GM15510 (cell line): ENCODE results near the gene ATP2C1.

Source experiments
- POLR2A ChIP-seq: IDR thresholded peaks from 3 replicates; pipeline ENCODE4 v1.6.1; 2011; ENCODE audit warnings: borderline replicate concordance; ENCODE audit not compliant: insufficient read length; ENCODE audit errors: extremely low read depth

ATP2C1 gene

DNA sequence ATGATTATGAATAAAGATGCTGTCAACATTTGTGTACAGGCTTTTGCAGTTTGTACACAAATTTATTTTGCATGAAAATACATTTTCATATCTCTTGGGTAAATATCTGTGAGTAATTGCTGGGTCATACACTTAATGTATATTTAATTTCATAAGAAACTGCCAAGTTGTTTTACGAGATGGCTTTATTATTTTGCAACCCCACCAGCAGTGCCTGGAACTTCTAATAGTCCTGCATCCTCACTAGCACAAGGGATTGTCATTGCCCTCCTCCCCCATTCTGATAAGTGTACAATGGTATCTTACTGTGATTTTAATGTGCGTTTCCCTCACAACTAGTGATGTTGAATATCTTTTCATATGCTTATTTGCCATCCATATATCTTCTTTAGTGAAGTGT lies 87.6 kb downstream of the ATP2C1 start:
- no peak for TF ChIP-seq POLR2A

DNA sequence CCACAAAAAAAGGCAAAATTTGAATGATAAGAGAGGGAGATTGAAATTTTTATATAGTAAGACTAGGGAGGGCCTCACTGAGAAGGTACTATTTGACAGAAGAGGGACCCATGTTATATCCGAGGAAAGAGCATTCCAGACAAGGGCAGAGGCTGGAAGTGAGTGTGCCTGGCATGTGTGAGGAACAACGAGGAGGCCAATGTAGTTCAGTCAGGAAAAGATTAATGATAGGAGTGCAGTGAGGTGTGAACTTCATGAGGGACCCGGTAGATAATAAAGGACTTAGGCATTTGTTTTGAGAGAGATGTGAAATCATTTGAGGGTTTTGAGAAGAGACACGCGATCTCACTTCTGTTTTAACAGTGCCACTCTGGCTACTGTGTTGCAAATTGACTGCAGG lies 96.4 kb downstream of the ATP2C1 start:
- no peak for TF ChIP-seq POLR2A

DNA sequence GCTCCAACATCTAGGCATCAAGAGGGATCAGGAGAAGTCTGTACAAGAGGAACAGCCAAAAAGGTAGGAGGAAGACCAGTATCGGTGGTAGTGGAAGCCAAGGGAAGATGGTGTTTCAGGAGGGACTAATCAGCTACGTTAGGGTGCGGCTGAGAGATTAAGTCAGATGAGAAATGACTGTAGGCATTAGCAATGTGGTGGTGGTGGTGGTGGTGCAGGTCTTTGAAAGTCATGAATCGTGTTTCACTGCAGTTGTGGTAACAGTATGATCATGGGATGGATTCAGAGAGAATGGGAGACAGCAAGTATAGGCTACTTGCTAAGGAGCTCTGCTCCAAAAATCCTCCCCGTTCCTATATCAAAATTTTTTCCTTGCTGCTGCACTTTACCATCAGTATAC lies 97.2 kb downstream of the ATP2C1 start:
- TF ChIP-seq POLR2A = no peak

DNA sequence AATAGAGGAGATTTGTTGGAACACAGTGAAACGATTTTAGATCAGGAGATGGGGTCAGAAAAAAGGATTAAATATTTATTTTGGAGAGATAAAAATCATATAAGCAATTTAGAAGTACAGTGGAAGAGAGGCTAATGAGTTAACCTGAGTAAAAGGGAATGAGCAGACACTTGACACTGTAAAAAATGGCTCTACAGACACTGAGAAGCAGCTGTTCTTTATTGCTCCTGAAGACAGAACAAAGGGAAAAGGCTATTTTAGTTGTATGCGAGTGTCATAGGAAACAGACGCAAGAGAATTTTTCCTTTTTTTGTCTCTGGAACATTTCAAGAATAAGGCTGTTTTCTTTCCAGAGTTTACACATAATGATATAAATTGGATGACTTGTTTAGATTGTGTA lies 98.5 kb downstream of the ATP2C1 start:
- TF ChIP-seq POLR2A = no peak

DNA sequence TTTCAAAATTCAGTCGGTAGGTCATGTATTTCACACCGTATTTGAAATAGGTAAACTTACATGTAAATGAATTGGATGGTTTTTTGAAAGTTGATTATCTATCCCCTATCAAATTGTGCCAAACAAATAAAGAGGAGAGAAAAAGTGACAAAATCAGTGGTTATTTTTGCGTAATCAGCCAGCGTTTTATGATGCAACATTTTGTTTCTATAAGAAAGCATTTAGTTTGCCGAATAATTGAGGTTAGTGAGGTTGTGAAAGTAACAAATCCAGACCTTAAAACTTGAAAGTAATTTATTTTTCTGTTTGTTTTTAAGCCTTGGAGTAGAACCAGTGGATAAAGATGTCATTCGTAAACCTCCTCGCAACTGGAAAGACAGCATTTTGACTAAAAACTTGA lies 103.4 kb downstream of the ATP2C1 start:
- no peak for TF ChIP-seq POLR2A

DNA sequence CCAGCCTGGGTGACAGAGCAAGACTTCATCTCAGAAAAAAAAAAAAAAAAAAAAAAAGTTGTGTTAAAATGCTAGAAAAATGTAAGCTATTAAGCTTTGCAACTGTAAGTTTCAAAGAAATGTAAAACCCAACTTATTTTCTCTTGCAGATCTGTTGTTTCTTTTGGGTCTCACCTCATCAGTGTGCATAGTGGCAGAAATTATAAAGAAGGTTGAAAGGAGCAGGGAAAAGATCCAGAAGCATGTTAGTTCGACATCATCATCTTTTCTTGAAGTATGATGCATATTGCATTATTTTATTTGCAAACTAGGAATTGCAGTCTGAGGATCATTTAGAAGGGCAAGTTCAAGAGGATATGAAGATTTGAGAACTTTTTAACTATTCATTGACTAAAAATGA lies 107.2 kb downstream of the ATP2C1 start:
- no peak for TF ChIP-seq POLR2A

DNA sequence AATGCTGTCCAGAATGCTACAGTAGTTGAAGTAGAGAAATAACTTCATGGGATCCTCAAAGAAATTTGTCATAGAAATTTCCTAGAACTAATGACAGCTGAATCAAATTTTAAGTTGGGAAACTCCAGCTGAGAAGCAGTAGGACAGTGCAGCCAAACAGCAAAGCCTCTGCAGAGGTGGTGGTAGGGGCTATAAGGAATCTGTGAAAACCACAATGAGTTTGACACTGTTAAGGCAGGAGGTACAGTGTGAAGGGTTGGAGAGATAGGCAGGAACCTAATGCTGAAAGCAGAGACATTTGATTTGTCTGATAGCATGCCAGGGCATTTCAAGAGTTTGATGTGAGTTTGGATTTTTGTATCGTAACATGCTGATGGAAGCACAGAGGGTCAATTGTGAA lies 110.7 kb downstream of the ATP2C1 start:
- TF ChIP-seq POLR2A = no peak

DNA sequence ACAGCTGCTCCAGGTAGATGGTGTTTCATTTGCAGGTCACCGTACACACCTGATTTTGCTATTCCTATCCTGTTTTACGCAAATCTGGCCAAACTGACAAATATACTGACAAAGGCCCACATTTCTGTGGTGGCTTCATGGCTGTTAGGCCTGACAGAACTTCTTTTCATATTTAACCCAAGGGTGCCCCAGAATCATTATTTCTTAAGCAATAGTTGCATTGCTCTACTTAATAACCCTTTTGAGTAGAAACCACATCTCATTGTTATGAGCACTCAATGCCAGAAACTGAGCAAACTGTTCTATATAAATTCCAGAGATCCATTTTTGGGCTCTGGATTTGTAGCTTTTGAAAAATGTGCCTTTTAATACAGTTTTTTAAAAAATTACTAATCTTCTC lies 113.4 kb downstream of the ATP2C1 start:
- TF ChIP-seq POLR2A = no peak

DNA sequence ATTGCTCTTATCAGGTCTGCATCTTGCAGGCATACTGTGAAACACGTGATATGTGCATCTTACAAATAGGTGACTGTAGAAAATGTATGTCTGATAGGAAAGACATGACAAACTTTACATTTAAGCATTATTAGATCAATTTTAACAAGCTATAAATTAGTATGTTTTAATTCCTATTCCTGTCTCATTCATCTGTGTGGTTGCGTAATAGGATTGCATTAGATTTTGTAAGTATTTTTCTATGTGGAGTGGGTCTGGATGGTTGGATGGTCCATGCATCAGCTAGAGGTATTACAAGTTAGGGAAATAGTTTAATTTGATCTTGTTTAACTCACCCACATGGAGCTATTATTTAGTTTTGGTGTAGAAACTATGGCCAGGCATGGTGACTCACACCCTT lies 113.9 kb downstream of the ATP2C1 start:
- TF ChIP-seq POLR2A = no peak

DNA sequence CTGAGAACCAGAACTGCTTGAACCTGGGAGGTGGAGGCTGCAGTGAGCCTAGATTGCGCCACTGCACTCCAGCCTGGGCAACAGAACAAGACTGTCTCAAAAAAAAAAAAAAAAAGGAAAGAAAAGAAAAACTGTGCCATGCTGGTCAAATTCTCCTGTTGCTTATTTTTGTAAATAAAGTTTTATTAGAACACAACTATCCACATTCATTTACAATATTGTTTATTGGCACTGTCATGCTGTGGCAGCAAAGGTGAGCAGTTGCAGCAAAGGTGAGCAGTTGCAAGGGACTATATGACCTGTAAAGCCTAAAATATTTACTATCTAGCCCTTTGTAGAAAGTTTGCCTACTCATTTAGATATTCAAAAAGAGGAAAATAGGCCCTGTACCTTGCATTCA lies 114.4 kb downstream of the ATP2C1 start:
- TF ChIP-seq POLR2A = no peak

DNA sequence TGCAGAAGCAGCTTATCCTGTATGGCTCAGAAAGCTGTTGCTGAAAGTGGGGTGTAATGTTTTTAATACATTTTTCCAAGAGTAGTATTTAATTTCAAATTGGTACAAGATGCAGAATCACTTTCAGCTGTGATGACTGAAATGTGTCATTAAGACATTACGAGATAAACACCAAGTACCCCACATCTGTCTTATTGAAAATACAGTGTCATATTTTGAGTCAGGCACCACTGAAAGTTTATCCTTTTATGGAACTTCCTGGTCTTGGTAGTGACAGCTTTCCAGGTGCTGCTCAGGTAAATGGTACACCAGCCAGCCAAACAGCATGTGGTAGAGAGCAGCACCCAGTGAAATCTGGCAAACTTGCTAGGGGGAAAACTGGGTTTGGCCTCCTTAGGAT lies 115.8 kb downstream of the ATP2C1 start:
- no peak for TF ChIP-seq POLR2A

DNA sequence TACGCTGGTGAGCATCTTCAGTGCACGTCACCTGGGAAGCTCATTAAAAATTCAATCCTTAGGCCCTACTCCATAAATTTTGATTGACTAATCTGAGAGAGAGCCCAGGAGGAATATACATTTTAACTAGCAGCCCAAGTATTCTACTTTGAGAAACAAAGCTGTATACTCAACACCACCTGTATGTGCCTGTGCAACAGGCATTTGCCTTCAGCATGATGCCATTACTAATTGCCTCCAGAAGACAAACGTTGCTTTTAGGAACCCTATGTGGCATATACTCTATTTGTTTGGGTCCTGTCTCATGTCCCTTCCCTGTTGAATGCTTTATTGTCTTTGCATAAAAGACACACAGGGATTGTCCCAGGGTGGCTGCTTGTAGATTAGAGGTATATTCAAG lies 125.1 kb downstream of the ATP2C1 start:
- no peak for TF ChIP-seq POLR2A

DNA sequence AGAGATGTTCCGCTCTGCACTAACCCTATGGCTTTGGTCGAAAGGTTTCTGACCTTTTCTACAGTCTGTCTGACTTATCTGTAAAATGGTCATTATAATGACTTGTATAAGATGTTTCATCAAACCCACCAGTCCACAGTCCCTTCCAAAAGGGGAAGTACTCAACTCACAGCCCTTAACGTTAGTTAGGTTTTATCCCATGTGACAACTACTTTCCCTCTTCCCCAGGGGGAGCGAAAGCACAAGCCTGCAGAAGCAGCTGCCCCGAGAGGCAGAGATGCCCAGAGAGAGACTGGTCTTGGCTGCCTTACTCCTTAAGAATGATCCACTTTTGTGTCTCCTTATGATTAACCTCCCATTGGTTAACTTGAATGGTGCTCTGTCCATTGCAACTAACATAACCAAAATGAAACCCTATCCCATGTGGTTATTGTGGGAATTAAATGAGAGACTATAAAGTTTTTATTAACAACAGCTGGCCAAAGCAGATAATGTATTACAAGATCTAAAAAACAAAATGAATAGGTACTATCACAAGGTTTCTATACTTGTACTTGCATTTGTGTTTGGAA lies 126.3 kb downstream of the ATP2C1 start:
- TF ChIP-seq POLR2A = no peak

DNA sequence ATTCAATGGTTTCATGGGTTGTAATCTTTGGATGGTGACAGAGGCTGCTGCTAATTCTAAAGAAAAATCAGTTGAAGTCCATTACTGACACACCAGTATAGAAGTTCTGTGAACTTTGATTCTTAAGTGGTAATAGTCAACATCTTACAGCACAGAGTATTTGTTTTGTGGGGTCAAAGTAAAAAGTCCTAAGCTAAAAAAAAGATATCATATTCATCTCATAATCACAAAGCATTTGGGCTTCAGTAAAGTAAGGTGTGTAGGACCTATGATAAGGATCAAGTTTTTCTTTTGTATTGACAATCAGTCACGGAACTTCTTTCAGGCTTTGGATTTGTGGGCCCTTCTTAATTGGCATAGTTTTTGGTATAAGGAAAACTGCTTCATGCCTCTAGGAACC lies 131.7 kb downstream of the ATP2C1 start:
- TF ChIP-seq POLR2A = no peak

DNA sequence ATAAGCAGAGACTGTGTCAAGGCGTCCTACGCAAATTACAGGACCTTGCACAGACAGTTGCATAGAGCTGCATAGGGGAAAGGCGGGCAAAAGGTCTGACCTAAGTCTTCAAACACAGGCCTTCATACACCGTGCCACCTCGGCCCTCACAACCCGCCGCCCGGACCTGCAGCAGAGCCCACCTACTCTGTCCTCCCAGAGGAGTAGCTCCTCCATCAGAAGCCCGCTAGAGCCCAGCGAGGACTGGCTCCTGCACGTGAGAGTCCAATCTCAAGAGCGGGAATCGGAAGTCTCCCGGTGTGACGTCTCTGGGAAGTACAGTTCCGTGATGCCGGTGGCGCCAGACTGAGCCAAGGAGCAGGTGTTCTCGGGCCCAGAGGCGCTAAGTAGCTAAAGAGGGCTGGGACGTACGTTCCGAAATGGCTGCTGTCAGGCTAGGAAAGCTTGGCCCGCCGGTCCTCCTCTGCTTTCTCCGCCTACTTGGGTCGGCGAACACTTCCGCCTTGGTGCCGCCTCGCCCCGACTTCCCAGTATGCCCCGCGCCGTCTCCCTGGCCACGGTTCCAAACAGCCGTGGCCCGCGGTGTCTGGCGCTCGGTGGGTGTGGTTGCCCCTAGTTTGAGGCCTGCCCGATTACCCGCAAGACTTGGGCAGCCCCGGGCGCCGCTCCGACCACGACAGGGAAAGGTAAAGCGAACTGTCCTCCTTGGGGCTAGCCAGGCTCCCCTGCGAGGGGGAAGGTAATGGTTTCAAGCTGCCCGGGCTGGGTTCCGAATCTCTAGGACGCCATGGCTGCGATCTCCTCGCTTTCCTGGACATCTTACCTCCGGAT lies 132.7 kb downstream of the ATP2C1 start, which contains the start of the genes ASTE1 and NEK11:
TSS of gene ASTE1 (minus strand) at position 505 of the 831 bp plus-strand sequence. CDS start 1,519 bp downstream, outside the sequence.
TSS of gene NEK11 (plus strand) at position 557 of the 831 bp plus-strand sequence. CDS start 2,832 bp downstream, outside the sequence.
- peak; percentile 72 for TF ChIP-seq POLR2A

DNA sequence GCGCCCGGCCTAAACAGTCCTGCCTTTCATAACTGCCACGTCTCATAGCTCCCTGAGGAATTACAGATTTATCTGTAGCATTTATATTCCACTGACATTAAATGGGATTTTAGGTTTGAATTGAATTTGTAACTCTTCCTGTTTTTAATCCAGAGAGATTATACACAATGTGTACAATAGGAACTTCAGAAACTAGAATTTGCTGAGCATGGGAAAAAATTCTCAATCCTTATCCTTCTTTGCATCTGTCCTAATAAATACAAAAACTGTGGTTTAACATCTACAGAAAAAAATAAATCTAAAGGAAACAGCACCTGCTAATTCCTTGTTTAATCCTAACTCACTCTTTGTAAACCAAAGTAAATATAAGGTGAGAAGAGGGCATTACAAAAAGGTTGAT lies 135.0 kb downstream of the ATP2C1 start:
- TF ChIP-seq POLR2A = no peak
